ENCODE measurements around the gene ILK.

DNA sequence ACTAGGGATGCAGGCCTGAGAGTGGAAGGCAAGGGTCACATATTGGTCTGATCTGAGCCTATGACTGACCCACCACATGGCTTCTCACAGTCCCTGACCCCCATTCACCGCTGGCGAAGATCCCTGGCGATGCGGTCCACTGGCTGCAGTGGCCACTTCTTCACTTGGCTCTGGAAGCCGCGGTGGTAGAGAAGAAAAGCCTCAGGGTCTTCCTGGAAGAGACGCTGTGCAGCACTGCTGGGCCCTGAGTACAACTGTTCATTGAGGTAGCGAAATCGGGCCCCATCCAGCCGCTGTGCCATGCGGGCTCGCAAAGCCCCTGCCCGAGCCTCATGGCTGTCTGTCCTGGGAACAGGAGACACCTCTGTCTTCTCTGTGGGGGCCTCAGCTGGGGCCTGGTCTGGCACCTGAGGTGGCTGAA, 2.5 kb upstream of the ILK start:
- TF ChIP-seq ZBTB37 (CRISPR knock-in tag; IDR thresholded peaks at IDR 0.05) (no peak), MAFK (conservative IDR thresholded peaks at IDR 0.05 in 1 of 2, IDR thresholded peaks at IDR 0.05 in 1 of 2; ENCODE audit: low read length in 2 of 2) (no peak), ZNF274 (CRISPR knock-in tag; IDR thresholded peaks at IDR 0.05) (no peak), KLF9 (CRISPR knock-in tag; IDR thresholded peaks at IDR 0.05; ENCODE audit: low read depth) (no peak), NFYB (CRISPR knock-in tag; IDR thresholded peaks at IDR 0.05) (no peak), BHLHE40 (IDR thresholded peaks at IDR 0.05; ENCODE audit: low read length) (no peak), ZNF788 (CRISPR knock-in tag; IDR thresholded peaks at IDR 0.05; ENCODE audit: borderline replicate concordance) (no peak), RAD21 (CRISPR knock-in tag; IDR thresholded peaks at IDR 0.05) (no peak)
